Trophoblast cell (in vitro differentiated cells and primary cell): Measurements from ENCODE around the gene DISC1.

Experiments used
- DNase-seq, 2 donors: peaks; one replicate each; pipeline ENCODE4 v3.0.0-alpha.2; 2016
- H2AFZ ChIP-seq: 2 replicates; pipeline ENCODE4 v1.6.1; 2013; ENCODE audit warnings: low read length, moderate library complexity, mild to moderate bottlenecking; ENCODE audit not compliant: insufficient read depth, poor library complexity
- H2AK5ac ChIP-seq: 2 replicates; pipeline ENCODE4 v1.6.1; 2013; ENCODE audit warnings: mild to moderate bottlenecking, low read length
- H2BK120ac ChIP-seq: 2 replicates; pipeline ENCODE4 v1.6.1; 2013; ENCODE audit warnings: low read length, mild to moderate bottlenecking, moderate library complexity; ENCODE audit not compliant: insufficient read depth, poor library complexity
- H2BK12ac ChIP-seq: 2 replicates; pipeline ENCODE4 v1.6.1; 2013; ENCODE audit warnings: mild to moderate bottlenecking, low read length, moderate library complexity
- H2BK5ac ChIP-seq: 2 replicates; pipeline ENCODE4 v1.6.1; 2013; ENCODE audit warnings: low read length, low read depth, moderate library complexity, mild to moderate bottlenecking; ENCODE audit not compliant: poor library complexity
- H3K14ac ChIP-seq: 2 replicates; pipeline ENCODE4 v1.6.1; 2013; ENCODE audit warnings: mild to moderate bottlenecking, low read length
- H3K18ac ChIP-seq: 2 replicates; pipeline ENCODE4 v1.6.1; 2013; ENCODE audit warnings: mild to moderate bottlenecking, low read length
- H3K23ac ChIP-seq: 2 replicates; pipeline ENCODE4 v1.6.1; 2013; ENCODE audit warnings: low read length
- H3K27ac ChIP-seq: 2 replicates; pipeline ENCODE4 v1.5.1; 2013; ENCODE audit warnings: low read depth, mild to moderate bottlenecking, inconsistent platforms, low read length, moderate library complexity
- H3K27me3 ChIP-seq: 2 replicates; pipeline ENCODE4 v1.6.1; 2013; ENCODE audit warnings: inconsistent platforms, mild to moderate bottlenecking, low read length, moderate library complexity; ENCODE audit not compliant: insufficient read depth
- H3K36me3 ChIP-seq, 2 experiments: 1 replicate in 1 of 2; 2 replicates in 1 of 2; pipeline ENCODE4 v1.6.1; 2013; ENCODE audit warnings: low read length in 2 of 2, mild to moderate bottlenecking in 2 of 2, moderate library complexity in 1 of 2; ENCODE audit not compliant: insufficient read depth in 2 of 2, control insufficient read depth in 1 of 2
- H3K4ac ChIP-seq: 2 replicates; pipeline ENCODE4 v1.6.1; 2013; ENCODE audit warnings: low read depth, mild to moderate bottlenecking, low read length, moderate library complexity
- H3K4me1 ChIP-seq, 2 experiments: 1 replicate in 1 of 2; 2 replicates in 1 of 2; pipeline ENCODE4 v1.6.1; 2013; ENCODE audit warnings: low read length in 2 of 2, mild to moderate bottlenecking in 2 of 2, moderate library complexity in 1 of 2; ENCODE audit not compliant: insufficient read depth in 2 of 2, control insufficient read depth in 1 of 2
- H3K4me2 ChIP-seq: 2 replicates; pipeline ENCODE4 v1.6.1; 2013; ENCODE audit warnings: inconsistent platforms, mild to moderate bottlenecking, low read length, moderate library complexity
- H3K4me3 ChIP-seq: 2 replicates; pipeline ENCODE4 v1.5.1; 2013; ENCODE audit warnings: mild to moderate bottlenecking, low read depth, low read length, inconsistent platforms
- H3K79me1 ChIP-seq: one replicate; pipeline ENCODE4 v1.6.1; 2013; ENCODE audit warnings: low read length
- H3K79me2 ChIP-seq: 2 replicates; pipeline ENCODE4 v1.6.1; 2013; ENCODE audit warnings: low read length, mild to moderate bottlenecking; ENCODE audit not compliant: control insufficient read depth, insufficient read depth, poor library complexity
- H3K9ac ChIP-seq: 2 replicates; pipeline ENCODE4 v1.6.1; 2013; ENCODE audit warnings: mild to moderate bottlenecking, low read length
- H3K9me3 ChIP-seq: 2 replicates; pipeline ENCODE4 v1.6.1; 2013; ENCODE audit warnings: low read depth, mild to moderate bottlenecking, control low read depth, inconsistent platforms, low read length; ENCODE audit not compliant: insufficient read depth
- H4K12ac ChIP-seq: 2 replicates; pipeline ENCODE4 v1.6.1; 2013; ENCODE audit warnings: low read depth, mild to moderate bottlenecking, low read length, moderate library complexity
- H4K8ac ChIP-seq: 2 replicates; pipeline ENCODE4 v1.6.1; 2013; ENCODE audit warnings: low read depth, mild to moderate bottlenecking, low read length, moderate library complexity
- H4K91ac ChIP-seq: one replicate; pipeline ENCODE4 v1.6.1; 2013; ENCODE audit warnings: low read depth, mild to moderate bottlenecking, low read length, moderate library complexity
- WGBS: extraction: QIAGEN DNeasy Blood & Tissue Kit; methylation state at CpG from one replicate; pipeline ENCODE4 v1.1.7; 2013; ENCODE audit warnings: missing lambda C conversion rate; ENCODE audit not compliant: insufficient read length, insufficient coverage; ENCODE audit errors: extremely low coverage; 5-methylcytosine and 5-hydroxymethylcytosine counted together

Gene DISC1

GRCh38 chr1:231679109-231679508 is 52.5 kb downstream of the DISC1 start:
- H3K9ac ChIP-seq = no peak overlapping the region
- H3K23ac ChIP-seq = no peak overlapping the region
- H3K27me3 ChIP-seq = no peaks in the 10 kb centered on the region
- no peak overlapping the region for H3K27ac ChIP-seq
- H4K91ac ChIP-seq = no peak overlapping the region
- H2AK5ac ChIP-seq = no peak overlapping the region
- H3K18ac ChIP-seq = no peak overlapping the region
- H3K14ac ChIP-seq = no peak overlapping the region
- H3K4me3 ChIP-seq = no peak overlapping the region
- no peak overlapping the region for H2AFZ ChIP-seq
- no peak overlapping the region for H3K4me2 ChIP-seq
- no peaks in the 10 kb centered on the region for H3K4me1 ChIP-seq
- H3K79me1 ChIP-seq = no peaks in the 10 kb centered on the region
- no peak overlapping the region for H2BK120ac ChIP-seq
- H4K12ac ChIP-seq = no peak overlapping the region
- no peaks in the 10 kb centered on the region for H3K36me3 ChIP-seq
- no peak overlapping the region for H4K8ac ChIP-seq
- H2BK5ac ChIP-seq = no peak overlapping the region
- WGBS = no CpG with 5 or more reads among the region's 2 CpGs
- H3K4ac ChIP-seq = no peak overlapping the region
- H3K9me3 ChIP-seq = no peaks in the 10 kb centered on the region
- H2BK12ac ChIP-seq = no peak overlapping the region
- H3K79me2 ChIP-seq = no peaks in the 10 kb centered on the region
- DNase-seq = no peak

- no peaks in the 10 kb centered on the region for H3K4me1 ChIP-seq
- H3K23ac ChIP-seq = no peak overlapping the region
- no peak overlapping the region for H3K18ac ChIP-seq
- no peaks in the 10 kb centered on the region for H3K79me1 ChIP-seq
- H3K79me2 ChIP-seq = no peaks in the 10 kb centered on the region
- no peak overlapping the region for H4K12ac ChIP-seq
- no peak overlapping the region for H2AK5ac ChIP-seq
- no peak overlapping the region for H3K4ac ChIP-seq
- H3K4me3 ChIP-seq = no peak overlapping the region
- H3K27me3 ChIP-seq = no peaks in the 10 kb centered on the region
- peaks cover 2% of the 10 kb centered on the region for H3K9me3 ChIP-seq
- WGBS = no CpG with 5 or more reads among the region's 3 CpGs
- no peak overlapping the region for H3K14ac ChIP-seq
- H2AFZ ChIP-seq = no peak overlapping the region
- H4K8ac ChIP-seq = no peak overlapping the region
- no peak overlapping the region for H3K27ac ChIP-seq
- H3K9ac ChIP-seq = no peak overlapping the region
- peaks cover 0 to 1% of the 10 kb centered on the region in 2 experiments for H3K36me3 ChIP-seq
- no peak overlapping the region for H3K4me2 ChIP-seq
- no peak overlapping the region for H4K91ac ChIP-seq
- no peak overlapping the region for H2BK12ac ChIP-seq
- DNase-seq = no peak
- no peak overlapping the region for H2BK120ac ChIP-seq
- no peak overlapping the region for H2BK5ac ChIP-seq
Measured at GRCh38 chr1:231681006-231681405, 54.4 kb downstream of the DISC1 start.

- DNase-seq = no peak
- H3K4ac ChIP-seq = no peak overlapping the region
- H3K9me3 ChIP-seq = peaks cover 2% of the 10 kb centered on the region
- no CpG with 5 or more reads among the region's 3 CpGs for WGBS
- H3K14ac ChIP-seq = no peak overlapping the region
- H3K4me2 ChIP-seq = no peak overlapping the region
- H4K91ac ChIP-seq = no peak overlapping the region
- no peak overlapping the region for H4K12ac ChIP-seq
- H3K79me1 ChIP-seq = no peaks in the 10 kb centered on the region
- H3K18ac ChIP-seq = no peak overlapping the region
- no peak overlapping the region for H3K4me3 ChIP-seq
- no peaks in the 10 kb centered on the region for H3K4me1 ChIP-seq
- no peak overlapping the region for H2AK5ac ChIP-seq
- H3K23ac ChIP-seq = no peak overlapping the region
- no peak overlapping the region for H2BK5ac ChIP-seq
- no peaks in the 10 kb centered on the region for H3K27me3 ChIP-seq
- H2AFZ ChIP-seq = no peak overlapping the region
- no peak overlapping the region for H2BK120ac ChIP-seq
- peaks cover 0 to 1% of the 10 kb centered on the region in 2 experiments for H3K36me3 ChIP-seq
- H3K79me2 ChIP-seq = no peaks in the 10 kb centered on the region
- no peak overlapping the region for H3K27ac ChIP-seq
- H2BK12ac ChIP-seq = no peak overlapping the region
- no peak overlapping the region for H4K8ac ChIP-seq
- no peak overlapping the region for H3K9ac ChIP-seq
Measured at GRCh38 chr1:231682779-231683178, 56.2 kb downstream of the DISC1 start.

- Histone ChIP-seq H4K12ac (no peak overlapping the region), H4K8ac (no peak overlapping the region), H3K9me3 (peaks cover 2% of the 10 kb centered on the region), H2BK120ac (no peak overlapping the region), H2AK5ac (no peak overlapping the region), H3K4ac (no peak overlapping the region), H3K36me3 (peaks cover 0 to 1% of the 10 kb centered on the region in 2 experiments), H3K4me1 (no peaks in the 10 kb centered on the region), H3K4me2 (no peak overlapping the region), H2AFZ (no peak overlapping the region), H3K9ac (no peak overlapping the region), H3K27ac (no peak overlapping the region), H3K23ac (no peak overlapping the region), H3K79me1 (no peaks in the 10 kb centered on the region), H2BK12ac (no peak overlapping the region), H4K91ac (no peak overlapping the region), H3K14ac (no peak overlapping the region), H3K79me2 (no peaks in the 10 kb centered on the region), H3K4me3 (no peak overlapping the region), H2BK5ac (no peak overlapping the region), H3K18ac (no peak overlapping the region), H3K27me3 (no peaks in the 10 kb centered on the region)
- WGBS = no CpG with 5 or more reads among the region's 7 CpGs
- DNase-seq = no peak
Measured at GRCh38 chr1:231683439-231684165, 57.0 kb downstream of the DISC1 start.
